HG02678 (cell line): ENCODE results near the gene ADAM12.
"Not testable (repeated sequence)": the region's sequence is repeated elsewhere in the genome, so short reads cannot be mapped to it uniquely, and the experiment has no call there.

Source experiments
- ATAC-seq: cut with Tn5 transposase; IDR thresholded peaks from one replicate; pipeline ENCODE4 v1.9.1; 2021; ENCODE audit warnings: mild to moderate bottlenecking, moderate library complexity; ENCODE audit not compliant: unreplicated experiment

The ADAM12 gene

DNA sequence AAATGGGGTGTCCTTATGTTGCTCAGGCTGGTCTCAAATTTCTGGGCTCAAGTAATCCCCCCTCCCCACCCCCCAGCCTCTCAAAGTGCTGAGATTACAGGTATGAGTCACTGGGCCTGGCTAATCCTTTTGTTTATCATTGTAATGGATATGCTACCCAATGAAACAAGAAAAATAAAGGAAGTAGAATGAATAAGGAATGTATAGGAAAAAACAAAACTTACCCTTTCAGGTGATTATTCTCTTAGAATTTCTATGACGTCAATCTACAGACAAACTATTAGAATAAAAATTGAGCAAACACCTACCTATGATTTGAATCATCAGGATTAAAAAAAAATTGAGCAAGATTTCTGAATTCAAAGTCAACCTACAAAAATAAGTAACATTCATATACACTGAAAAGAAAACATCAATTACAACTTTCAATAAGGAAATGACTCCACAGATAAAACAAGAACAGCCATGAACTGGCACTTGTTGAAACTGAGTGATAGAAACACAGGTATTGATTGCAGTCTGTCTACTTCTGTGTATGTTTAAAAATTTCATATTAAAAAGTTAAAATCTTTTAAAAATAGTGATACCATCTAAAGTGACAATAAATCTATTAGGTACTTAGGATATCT is 12.2 kb downstream of the ADAM12 start:
- no peak for ATAC-seq

DNA sequence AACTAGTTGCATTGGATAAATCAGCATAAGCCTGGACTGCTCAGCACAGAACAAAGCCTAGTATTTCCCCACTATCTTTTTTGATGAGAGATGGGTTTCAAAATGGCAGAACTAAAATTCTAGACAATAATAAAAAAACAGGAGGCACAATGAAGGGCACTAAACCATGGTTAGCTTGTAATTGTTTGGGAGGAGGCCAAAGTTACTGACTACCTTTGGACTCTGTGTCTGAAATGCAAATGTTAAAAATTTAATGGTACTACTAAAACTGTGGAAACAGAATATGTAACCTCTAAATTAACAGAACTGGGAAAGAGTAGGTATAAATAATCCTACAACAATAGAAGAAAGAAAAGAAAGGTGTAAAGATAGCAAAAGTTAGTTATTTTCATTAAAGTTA is 13.0 kb downstream of the ADAM12 start:
- ATAC-seq = no peak

DNA sequence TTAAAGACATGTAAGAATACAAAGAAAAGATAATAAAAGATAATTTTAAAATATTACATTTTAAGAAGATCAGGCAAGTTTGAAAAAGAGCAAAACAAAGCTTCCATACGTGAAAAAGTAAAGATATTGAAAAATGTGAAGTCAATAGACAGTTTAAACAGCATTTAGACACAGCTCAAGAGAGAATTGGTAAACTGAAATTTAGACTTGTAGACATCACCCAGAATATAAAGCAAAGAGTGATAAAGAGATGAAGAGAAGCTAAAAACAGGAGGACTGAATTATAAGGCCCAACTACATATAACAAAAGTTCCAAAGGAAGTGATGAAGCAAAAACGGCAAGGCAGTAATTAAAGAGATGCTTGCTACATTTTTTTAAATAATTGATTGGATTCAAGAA is 13.8 kb downstream of the ADAM12 start:
- no peak for ATAC-seq

DNA sequence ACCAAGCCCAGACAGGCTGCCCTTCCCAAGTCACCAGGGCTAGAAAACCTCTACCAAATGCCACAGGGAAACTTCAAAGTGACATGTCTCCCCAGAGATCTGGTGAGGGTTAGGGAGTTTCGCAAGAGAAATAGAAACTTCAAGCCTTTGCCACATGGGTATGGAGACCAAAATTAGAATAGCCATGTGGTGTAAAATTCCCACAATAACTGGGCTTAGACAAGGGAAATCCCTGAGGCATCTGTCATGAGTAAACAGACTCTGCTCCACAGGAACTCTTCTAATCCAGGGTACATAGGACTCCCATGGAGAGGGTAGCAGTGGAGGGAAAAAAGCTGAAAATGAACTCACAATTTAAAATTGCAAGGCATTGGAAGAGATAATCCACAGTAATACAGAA is 14.3 kb downstream of the ADAM12 start:
- ATAC-seq = no peak

DNA sequence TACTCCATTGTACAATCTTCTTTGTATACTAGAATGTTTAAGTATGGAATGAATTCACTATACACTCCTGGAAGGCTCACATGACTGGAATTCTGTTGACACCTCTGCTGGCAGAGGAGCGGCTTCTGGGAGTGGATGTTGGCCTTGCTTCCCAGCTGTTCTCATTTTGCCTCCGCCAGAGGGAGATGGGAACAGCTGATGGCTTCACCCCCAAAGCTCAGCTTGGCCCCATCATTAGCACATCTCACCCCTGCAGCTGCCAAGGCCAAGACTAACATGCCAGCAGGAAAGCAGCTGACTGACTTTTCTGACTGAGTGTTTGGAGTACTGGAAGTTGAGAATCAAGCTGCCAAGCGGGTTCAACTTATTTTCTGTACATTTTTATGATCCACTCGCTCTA is 15.1 kb downstream of the ADAM12 start:
- ATAC-seq = no peak

DNA sequence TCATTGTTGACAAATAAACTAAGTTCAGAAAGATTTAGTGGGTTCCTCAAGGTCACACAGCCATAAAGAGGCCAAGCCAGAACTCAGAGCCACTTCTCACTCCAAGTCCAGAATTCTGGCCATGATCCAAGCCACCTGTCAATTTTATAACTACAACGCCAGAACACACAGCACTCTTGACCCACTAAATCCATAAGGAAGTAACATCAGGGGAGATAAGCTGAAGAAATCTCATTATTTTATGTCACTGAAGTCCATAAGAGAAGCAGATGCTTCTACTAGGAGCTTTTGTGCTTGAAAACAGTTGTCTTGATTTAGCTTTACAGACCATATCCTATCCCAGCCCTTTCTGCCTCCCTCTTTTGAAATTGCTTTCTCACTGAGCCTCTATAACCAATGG is 15.9 kb downstream of the ADAM12 start:
- ATAC-seq = no peak

DNA sequence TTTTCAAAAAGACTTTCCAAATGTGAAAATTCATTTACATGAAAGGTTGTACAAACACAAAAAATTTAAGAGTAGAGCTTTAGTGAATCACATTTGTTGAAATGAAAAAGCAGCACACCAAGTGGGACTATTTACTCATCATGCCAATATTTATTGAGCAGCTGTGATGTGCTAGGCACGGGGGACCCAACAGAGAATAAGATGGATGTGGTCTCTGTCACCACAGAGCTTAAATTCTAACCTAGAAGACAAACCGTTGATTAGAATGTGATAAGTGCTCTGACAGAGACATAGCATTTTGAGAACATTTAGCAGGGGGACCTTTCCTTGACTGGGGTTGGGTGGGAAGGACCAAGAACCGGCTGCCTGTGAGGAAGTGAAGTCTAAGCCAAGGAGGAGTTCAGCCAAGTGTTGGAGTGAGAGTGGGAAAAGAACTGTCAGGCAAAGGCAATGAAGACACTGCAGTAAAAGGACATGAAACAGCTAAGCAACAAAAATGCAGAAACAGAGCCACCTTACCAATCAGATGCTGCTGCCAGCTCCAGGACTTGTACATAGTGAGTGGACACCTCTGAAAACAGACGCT is 19.1 kb downstream of the ADAM12 start:
- ATAC-seq = no peak

DNA sequence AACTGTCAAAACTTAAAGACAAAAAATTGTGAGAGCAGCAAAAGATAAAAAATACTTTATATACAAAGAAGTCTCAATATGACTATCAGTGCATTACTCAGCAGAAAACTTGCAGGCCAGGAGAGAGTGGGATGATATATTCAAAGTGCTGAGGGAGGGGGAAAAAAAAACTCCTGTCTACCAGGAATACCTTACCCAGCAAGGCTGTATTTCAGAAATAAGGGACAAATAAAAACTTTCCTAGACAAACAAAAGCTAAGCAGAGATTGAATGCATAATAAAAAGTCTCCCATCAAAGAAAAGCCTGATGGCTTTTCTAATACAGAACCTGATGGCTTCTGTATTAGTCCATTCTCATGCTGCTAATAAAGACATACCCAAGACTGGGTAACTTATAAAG is 31.1 kb downstream of the ADAM12 start:
- ATAC-seq = no peak

DNA sequence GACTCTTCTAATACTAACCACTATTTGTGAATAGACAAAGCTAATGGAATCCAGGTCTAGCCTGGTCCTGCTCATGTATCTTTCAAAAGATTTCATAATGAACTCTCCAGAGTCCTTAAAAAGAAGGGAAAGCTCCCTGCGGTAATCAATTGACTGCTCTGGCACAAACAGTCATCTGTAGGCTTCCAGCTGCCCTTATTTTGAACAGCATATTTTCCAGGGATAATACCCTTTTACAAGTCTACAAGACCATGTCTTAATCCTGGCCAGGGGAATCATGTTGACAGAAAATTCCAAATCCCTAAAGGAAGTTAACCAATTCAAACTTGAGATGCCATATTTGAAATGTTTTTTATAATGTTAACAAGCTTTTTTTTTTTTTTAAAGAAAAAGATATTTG is 34.6 kb downstream of the ADAM12 start:
- ATAC-seq = no peak

DNA sequence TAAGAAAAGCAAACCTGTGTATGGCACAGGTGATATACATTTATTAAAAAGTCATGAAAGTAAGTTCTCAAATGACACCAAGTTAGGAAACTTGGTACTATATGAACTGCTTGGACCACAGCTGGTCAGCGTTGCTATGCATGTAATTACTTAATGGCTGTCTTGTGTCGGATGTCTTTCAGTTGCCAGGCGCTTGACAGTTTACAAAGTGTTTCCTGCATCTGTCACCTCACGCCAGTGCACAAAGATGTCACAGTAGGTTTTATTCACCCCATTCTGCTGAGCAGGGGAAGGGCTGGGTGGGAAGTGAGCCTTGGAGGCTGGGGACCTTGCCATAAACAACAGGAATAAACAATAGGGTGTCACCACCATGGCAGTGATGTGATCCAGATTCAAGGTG is 35.8 kb downstream of the ADAM12 start:
- ATAC-seq = no peak

DNA sequence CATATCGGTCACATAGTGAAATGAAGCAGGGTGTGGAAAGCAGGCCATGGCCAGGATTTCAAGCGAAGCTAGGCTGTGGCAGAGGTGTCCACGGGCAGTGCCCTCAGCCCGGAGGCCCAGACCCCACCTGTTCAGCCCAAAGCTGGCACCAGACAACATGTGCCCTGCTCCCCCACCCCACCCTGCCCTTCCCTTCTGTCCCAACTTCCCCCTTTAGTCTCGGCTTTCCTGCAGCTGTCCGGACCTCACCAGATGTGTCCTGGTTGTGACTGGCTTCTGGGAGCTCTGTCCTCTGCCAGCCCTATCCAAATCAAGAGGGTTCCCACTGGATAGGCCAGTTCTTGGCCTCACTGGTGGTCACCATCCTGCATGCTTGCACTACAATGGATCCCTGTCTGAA is 37.3 kb downstream of the ADAM12 start:
- no peak for ATAC-seq

DNA sequence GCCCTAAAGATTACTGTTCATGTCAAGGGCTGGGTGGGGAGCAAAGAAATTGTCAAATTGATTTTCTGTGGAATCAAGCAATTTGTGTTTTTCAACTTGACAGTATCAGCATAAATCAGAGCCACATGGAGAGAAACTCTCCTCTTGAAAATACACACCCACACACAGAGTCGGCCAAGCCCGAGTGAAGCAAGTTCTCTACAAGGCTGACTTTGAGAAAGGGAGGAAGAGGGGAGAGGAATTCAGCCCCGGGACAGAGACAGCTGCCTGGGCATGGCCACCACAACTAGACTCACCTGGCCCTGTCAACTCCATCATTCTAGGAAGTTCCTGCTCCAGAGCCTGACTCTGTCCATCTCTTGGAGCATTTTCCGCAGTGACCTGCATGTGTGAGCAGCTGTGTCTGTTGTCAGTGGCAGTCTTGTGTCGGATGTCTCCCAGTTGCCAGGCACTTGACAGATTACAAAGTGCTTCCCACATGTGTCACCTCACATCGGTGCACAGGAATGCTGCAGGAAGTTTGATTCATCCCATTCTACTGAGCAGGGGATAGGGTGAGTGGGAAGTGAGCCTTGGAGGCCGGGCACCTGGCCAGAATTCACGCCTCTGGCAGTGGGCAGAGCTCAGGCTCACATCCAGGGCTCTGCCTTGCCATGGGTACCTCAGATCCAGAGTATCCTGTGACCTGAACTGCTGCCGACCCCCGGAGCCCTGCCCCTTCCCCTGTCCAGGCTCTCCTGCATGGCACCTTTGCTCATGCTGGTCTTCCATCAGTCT is 37.9 kb downstream of the ADAM12 start:
- no peak for ATAC-seq

DNA sequence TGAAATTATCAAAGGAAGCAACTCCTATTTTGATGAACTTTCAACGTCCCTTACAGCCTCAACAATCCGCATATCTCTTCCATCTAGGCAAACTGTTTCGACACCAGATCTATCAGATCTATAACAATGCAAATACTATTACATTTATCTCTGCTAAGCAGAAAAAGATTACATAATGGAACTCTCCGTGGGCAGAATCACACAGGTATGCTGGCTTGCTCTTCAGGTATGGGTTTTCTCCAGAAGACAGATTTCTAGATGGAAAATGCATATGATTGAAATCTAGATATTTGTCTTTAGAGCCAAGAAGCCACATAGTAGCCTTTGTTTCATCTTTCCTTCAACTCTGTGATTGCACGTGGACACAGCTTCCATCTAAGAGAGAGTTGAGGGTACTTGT is 38.6 kb downstream of the ADAM12 start:
- no peak for ATAC-seq

DNA sequence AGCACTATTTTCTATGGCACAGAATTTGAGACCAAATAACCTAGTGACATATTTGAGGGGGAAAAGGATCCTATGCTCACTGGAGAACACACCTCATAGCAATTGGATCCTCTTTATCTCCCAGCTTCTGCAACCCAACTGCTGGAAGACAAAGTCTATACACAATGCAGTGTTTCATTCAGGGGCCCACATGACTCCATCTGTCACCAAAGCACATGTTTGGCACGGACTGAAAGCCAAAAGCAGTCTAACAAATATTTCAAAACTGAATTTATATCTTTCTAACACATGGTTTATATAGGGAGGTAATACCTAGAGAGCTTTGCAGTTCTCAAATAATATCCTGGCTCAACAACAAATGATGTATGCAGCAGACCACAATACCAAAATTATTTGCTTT is 39.2 kb downstream of the ADAM12 start:
- no peak for ATAC-seq

DNA sequence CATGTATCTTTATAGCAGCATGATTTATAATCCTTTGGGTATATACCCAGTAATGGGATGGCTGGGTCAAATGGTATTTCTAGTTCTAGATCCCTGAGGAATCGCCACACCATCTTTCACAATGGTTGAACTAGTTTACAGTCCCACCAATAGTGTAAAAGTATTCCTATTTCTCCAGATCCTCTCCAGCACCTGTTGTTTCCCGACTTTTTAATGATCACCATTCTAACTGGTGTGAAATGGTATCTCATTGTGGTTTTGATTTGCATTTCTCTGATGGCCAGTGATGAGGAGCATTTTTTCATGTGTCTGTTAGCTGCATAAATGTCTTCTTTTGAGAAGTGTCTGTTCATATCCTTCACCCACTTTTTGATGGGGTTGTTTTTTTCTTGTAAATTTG is 44.8 kb downstream of the ADAM12 start:
- not testable (repeated sequence) for ATAC-seq

DNA sequence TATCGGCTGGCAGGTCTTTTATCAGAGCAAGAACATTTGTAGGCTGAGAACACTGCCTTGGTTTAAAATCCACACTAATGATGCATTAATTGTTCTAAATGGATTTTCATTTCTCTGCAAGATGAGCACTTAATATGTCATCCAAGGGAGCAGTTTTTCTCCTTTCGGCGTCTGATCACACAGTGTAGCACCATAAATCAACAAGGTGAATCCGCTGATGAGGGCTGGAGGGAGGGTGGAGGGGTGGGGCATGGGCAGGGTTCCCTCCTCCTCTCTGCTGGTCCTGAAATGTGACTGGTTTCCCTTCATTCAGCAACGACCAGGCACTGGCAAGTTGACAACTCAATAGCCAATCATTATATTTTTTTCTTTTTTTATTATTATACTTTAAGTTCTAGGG is 45.6 kb downstream of the ADAM12 start:
- ATAC-seq = no peak

DNA sequence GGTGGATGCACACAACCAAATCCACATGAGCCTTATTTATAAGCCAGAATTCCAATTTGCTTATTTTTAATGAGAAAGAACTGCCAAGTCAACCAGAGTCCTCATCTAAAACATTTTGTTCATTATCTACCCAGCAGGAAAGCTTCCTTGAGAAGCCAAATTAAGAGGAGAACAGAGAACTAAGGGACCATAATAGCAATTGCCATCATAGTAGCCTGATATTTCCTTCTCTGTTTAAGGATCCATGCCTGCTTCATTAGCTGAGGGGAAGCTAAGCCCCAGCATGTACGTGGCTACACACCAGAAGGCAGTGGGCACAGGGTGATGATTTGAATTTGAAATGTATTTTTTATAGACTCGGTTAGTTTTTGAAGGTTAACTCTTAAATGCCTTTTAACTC is 46.8 kb downstream of the ADAM12 start:
- no peak for ATAC-seq

DNA sequence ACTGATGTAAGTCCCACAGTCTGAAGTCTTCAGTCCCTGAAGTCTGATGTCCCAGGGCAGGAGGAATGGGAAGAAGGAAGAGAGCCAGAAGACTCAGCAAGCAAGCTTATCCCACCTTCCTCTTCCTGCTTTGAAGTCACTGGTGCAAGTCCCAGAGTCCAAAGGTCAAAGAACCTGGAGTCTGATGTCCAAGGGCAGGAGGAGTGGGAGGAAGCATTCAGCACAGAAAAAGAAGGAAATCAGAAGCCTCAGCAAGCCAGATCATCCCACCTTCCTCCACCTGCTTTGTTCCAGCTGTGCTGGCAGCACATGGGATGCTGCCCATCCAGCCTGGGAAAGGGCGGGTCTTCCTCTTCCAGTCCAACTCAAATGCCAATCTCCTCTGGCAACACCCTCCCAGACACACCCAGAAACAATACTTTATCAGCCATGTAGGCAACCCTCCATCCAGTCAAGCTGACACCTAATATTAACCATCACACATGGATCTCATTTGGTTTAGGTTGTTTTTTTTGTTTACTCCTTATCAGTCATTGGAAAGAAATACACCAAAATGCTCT is 50.9 kb downstream of the ADAM12 start:
- no peak for ATAC-seq

DNA sequence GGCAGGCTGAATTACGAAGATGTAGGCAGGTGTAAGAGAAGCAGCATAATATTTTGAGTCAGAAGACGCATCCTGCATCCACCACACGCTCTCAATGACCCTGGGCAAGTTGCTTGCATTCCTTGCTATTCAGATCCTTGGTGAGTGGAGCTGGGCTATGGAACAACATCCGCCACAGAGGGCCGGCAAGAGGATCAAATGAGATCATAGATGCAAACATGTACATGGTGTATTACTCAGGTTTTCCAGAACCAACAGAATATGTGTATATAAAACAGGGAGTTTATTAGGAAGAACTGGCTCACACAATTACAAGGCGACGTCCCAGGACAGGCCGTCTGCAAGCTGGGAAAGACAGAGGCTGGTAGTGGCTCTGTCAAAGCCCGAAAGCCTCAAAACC is 51.5 kb downstream of the ADAM12 start:
- ATAC-seq = no peak

DNA sequence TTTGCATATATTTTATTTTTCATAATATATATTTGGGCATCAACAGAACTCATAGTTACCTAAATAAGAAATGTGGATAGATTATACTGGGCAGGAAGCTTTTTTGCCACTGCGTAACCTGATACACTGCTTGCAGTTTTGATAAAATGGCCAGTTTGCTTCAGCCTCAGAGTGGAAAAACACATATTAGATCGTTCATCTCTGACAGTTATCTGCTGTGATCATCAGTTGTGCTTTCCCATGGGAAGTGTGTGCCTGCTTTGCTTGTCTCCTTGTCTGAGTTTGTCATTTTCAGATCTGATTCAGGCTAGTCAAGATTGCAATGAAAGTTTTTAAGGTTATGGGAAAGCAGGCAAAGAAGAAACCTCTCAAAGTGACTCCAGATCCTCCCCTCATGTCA is 54.0 kb downstream of the ADAM12 start:
- ATAC-seq = no peak

DNA sequence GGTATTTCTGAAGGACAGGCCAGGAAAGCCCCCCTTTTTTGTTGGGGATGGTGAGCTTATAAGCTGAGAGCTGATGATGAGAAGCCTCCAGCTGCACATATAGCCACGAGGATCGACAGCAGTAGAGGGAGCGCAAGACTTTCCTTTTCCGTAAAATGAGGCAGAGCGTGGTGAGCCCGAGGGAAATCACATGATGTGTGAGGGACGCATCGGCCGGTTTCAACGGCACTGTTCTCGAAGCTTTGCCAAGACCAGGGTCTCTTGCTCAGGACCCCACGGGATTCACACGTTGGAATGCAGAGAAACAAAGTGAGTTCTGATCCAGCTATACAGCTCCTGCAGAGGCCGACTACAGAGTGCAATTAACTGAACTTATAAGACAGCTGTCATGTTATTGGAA is 55.7 kb downstream of the ADAM12 start:
- no peak for ATAC-seq

DNA sequence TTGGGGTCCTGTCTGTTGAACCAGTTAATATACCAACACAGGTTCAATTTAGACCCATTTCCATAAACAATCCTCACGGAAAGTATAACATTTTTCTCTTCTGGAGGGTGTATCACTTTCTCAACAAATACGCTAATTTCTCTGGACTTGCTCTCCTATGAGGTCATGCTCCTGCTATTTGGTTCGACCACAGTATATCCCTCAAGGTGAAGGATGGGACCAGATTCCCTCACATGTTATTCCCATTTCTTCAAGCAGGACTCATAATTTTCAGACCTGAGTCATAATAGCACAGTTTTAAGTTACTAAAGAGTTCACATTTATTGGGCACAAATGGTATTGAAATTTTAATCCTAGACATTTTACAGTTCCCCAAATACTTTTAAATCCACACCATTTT is 57.2 kb downstream of the ADAM12 start:
- ATAC-seq = no peak
